ENCODE measurements around the gene UCN.

- TF ChIP-seq, protein P1, sequence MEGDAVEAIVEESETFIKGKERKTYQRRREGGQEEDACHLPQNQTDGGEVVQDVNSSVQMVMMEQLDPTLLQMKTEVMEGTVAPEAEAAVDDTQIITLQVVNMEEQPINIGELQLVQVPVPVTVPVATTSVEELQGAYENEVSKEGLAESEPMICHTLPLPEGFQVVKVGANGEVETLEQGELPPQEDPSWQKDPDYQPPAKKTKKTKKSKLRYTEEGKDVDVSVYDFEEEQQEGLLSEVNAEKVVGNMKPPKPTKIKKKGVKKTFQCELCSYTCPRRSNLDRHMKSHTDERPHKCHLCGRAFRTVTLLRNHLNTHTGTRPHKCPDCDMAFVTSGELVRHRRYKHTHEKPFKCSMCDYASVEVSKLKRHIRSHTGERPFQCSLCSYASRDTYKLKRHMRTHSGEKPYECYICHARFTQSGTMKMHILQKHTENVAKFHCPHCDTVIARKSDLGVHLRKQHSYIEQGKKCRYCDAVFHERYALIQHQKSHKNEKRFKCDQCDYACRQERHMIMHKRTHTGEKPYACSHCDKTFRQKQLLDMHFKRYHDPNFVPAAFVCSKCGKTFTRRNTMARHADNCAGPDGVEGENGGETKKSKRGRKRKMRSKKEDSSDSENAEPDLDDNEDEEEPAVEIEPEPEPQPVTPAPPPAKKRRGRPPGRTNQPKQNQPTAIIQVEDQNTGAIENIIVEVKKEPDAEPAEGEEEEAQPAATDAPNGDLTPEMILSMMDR (IDR thresholded peaks at IDR 0.05; ENCODE audit: low read length) = no peak
- TF ChIP-seq EZH2 (optimal IDR thresholded peaks at IDR 0.05; ENCODE audit: low read depth, low read length) (no peak), EZH2phosphoT487 (IDR thresholded peaks at IDR 0.05; ENCODE audit: low read length) (no peak)
Observed at GRCh38 chr2:27291865-27292264, 16.4 kb downstream of the UCN start.

Data from MM.1S (cell line).